Fibroblast of mammary gland (primary cell): Measurements from ENCODE around the gene CCN2.
"Not testable (repeated sequence)": the region's sequence is repeated elsewhere in the genome, so short reads cannot be mapped to it uniquely, and the experiment has no call there.

Experiments used
- DNase-seq: peaks from one replicate; pipeline ENCODE4 v3.0.0-alpha.2; 2010; ENCODE audit warnings: low read depth
- H3K4me3 ChIP-seq: 2 replicates; pipeline ENCODE4 v1.5.1; 2011; ENCODE audit warnings: low read depth, mild to moderate bottlenecking, low read length, moderate library complexity; ENCODE audit not compliant: control insufficient read depth
- TF ChIP-seq, protein P1 (sequence below): conservative IDR thresholded peaks from 2 replicates; pipeline ENCODE4 v1.5.1; 2011; ENCODE audit warnings: low read depth, low read length, inconsistent platforms; ENCODE audit not compliant: control insufficient read depth, insufficient read depth

The CCN2 gene

DNA sequence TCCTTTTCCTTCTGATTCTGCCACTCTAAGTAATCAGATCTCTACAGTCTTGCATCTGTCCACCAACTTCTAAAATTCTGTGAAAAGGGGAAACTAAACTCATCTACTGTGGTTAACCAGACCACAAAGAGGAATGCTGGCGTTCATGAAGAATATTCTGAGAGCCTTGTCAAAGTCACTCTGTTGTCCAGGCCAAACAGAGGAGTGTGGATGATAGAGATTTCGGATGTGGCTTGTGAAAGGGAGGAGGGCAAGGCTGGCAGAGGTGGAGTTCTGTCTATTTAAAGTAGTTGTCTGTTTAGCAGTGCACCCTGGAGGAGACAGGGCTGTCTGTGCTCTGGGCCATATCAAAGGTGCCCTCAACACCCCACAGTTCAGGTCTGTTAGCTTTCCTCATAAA lies 33.9 kb downstream of the CCN2 start:
- DNase-seq, result no peak
- TF ChIP-seq, protein P1, sequence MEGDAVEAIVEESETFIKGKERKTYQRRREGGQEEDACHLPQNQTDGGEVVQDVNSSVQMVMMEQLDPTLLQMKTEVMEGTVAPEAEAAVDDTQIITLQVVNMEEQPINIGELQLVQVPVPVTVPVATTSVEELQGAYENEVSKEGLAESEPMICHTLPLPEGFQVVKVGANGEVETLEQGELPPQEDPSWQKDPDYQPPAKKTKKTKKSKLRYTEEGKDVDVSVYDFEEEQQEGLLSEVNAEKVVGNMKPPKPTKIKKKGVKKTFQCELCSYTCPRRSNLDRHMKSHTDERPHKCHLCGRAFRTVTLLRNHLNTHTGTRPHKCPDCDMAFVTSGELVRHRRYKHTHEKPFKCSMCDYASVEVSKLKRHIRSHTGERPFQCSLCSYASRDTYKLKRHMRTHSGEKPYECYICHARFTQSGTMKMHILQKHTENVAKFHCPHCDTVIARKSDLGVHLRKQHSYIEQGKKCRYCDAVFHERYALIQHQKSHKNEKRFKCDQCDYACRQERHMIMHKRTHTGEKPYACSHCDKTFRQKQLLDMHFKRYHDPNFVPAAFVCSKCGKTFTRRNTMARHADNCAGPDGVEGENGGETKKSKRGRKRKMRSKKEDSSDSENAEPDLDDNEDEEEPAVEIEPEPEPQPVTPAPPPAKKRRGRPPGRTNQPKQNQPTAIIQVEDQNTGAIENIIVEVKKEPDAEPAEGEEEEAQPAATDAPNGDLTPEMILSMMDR, result no peak
- no peak overlapping the region for H3K4me3 ChIP-seq

GRCh38 chr6:131916847-131917246 lies 34.3 kb downstream of the CCN2 start:
- no peak overlapping the region for H3K4me3 ChIP-seq
- TF ChIP-seq, protein P1, result no peak
- DNase-seq, result no peak

DNA sequence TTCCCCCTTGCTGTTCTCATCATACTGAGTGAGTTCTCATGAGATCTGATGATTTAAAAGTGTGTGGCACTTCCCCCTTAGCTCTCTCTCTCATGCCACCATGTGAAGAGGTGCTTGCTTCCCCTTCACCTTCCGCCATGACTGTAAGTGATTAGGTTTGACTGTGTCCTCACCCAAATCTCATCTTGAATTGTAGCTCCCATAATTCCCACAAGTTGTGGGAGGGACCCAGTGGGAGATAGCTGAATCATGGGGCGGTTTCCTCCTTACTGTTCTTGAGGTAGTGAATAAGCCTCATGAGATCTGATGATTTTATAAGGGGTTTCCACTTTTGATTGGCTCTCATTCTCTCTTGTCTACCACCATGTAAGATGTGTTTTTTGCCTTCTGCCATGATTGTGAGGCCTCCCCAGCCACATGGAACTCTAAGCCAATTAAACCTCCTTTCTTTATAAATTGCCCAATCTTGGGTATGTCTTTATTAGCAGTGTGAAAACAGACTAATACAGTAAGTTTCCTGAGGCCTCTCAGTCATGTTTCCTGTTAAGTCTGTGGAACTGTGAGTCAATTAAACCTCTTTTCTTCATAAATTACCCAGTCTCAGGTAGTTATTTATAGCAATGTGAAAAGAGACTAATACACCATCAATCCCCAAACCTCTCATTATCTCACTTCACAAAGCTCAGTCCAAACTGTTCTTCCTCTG lies 34.9 kb downstream of the CCN2 start:
- not testable (repeated sequence) for H3K4me3 ChIP-seq, DNase-seq

DNA sequence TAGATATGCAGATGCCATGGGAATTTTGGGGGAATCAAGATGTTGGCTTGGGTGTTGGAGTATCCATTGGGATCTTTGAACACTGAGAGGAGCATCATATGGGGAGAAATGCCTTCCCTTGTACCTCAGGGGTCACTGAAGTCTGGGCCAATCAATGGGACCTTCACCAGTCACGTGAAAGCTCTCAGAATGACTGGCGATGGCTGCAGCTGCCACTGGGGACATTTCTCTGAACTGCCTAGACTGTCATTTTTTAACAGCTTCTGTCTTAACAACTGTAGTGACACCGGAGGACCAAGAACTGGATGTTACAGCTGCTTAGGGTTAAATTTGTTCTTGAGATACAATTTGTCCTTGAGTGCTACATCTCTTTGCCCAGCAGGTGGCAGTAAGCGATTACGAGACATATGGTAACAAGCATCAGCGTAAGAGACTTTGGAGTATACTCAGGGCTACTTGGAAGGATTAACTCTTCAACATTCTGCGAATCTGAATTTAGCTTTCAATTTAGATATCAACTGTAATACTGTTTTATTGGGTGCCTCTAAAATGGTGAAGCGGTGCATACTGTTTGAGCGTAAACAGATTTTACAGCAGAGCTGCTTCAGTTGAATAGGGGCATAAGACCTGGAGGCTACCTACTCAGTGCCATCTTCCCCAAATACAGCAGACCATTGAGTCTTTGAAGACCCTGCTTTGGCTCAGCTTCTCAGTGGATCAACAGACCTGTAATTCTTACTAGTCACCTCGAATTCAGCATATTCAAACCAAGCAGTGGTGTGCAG lies 36.0 kb downstream of the CCN2 start:
- no peak overlapping the region for H3K4me3 ChIP-seq
- TF ChIP-seq, protein P1, result peak; percentile 95
- DNase-seq, result peak; percentile 84

DNA sequence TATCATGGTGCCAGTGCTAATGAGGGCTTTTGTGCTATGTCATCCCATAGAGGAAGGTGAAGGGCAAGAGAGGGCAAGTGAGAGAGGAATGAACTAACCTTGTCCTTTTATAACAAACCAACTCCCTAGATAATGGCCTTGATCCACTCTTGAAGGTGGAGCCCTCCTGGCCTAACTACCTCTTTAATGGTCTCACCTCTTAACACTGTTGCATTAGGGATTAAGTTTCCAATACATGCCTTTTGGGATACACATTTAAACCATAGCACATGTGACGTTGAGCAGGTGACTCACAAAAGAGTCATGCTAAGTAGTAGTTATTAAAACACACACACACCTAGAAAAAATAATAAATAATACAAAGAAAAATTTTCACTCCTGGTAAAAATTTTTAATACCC lies 36.9 kb downstream of the CCN2 start:
- H3K4me3 ChIP-seq, result no peak overlapping the region
- DNase-seq, result peak; percentile 70
- TF ChIP-seq, protein P1, result no peak

DNA sequence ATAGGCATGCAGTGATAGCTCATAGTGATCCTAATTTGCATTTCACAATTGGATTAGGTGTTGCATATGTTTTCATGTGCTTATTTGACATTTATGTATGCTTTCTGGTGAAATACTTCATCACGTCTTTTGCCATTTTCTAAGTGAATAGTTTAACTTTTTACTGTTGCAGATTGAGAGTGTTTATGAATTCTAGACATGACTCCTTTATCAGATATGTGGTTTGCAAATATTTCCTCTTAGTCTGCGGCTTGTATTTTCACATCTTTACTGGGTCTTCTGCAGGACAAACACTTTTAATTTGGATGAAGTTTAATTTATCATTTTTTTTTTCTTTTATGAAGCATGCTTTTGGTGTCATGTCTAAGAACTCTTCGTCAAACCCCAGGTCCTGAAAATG lies 39.2 kb downstream of the CCN2 start:
- H3K4me3 ChIP-seq, result no peak overlapping the region
- DNase-seq, result no peak
- TF ChIP-seq, protein P1, result no peak

DNA sequence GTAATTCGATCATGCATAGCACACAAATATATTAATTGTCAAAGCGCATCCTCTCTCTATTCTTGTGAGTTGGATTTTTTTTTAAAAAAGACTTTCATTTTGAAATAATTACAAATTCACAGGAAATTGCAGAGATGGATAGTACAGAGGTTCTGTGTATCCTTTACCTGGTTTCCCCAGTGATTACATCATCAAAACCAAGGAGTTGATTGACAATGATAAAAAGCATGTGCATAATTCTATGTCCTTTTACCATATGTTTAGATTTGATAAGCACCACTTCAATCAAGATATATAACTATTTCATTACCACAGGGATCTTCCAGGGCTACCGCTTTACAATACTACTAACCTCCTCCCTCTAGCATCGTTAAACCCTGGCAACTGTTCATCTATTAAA lies 40.2 kb downstream of the CCN2 start:
- no peak overlapping the region for H3K4me3 ChIP-seq
- TF ChIP-seq, protein P1, result no peak
- DNase-seq, result no peak
